Liver (tissue), 9 donors: ENCODE data around the gene XKR7. TPM values are rescaled to one million over a fixed set of nuclear protein-coding genes. Genes with fewer than 3 reads are reported as not detected.

Source experiments
- DNase-seq: peaks from one replicate; pipeline ENCODE4 v3.0.0-alpha.2; 2017; ENCODE audit warnings: low spot score
- H3K27ac ChIP-seq, 2 donors: one replicate each; pipeline ENCODE4 v1.7.0; 2013; ENCODE audit warnings: inconsistent platforms in 2 of 2, low read length in 2 of 2, control low read depth in 1 of 2, low read depth in 1 of 2, mild to moderate bottlenecking in 1 of 2
- H3K27me3 ChIP-seq, 4 donors: one replicate each; pipeline versions ENCODE4 v1.6.1 to v1.7.0; 2013; ENCODE audit warnings: low read length in 3 of 4, inconsistent platforms in 1 of 4, mild to moderate bottlenecking in 1 of 4, moderate library complexity in 1 of 4; ENCODE audit not compliant: control insufficient read depth in 4 of 4, insufficient read depth in 4 of 4
- H3K36me3 ChIP-seq, 4 donors: one replicate each; pipeline versions ENCODE4 v1.6.1 to v1.7.0; 2013; ENCODE audit warnings: low read length in 3 of 4, mild to moderate bottlenecking in 3 of 4, low read depth in 1 of 4, moderate library complexity in 1 of 4; ENCODE audit not compliant: control insufficient read depth in 4 of 4, insufficient read depth in 3 of 4
- H3K4me1 ChIP-seq, 4 donors: one replicate each; pipeline versions ENCODE4 v1.6.1 to v1.7.0; 2013; ENCODE audit warnings: low read length in 3 of 4, mild to moderate bottlenecking in 3 of 4, moderate library complexity in 1 of 4; ENCODE audit not compliant: control insufficient read depth in 4 of 4, insufficient read depth in 4 of 4
- H3K4me3 ChIP-seq, 3 donors: one replicate each; pipeline versions ENCODE4 v1.6.1 to v1.7.0; 2013; ENCODE audit warnings: low read length in 3 of 3, control low read depth in 1 of 3, low read depth in 1 of 3, mild to moderate bottlenecking in 1 of 3
- H3K9ac ChIP-seq, 2 donors: one replicate each; pipeline ENCODE4 v1.7.0; 2013; ENCODE audit warnings: low read length in 2 of 2, mild to moderate bottlenecking in 2 of 2, moderate library complexity in 2 of 2, control low read depth in 1 of 2, low read depth in 1 of 2
- H3K9me3 ChIP-seq, 4 donors: one replicate each; pipeline versions ENCODE4 v1.6.1 to v1.7.0; 2013; ENCODE audit warnings: low read length in 3 of 4; ENCODE audit not compliant: control insufficient read depth in 4 of 4
- EGR1 ChIP-seq, 2 donors: IDR thresholded peaks; 2 replicates each; pipeline ENCODE4 v1.6.1; 2016 to 2018; ENCODE audit warnings: antibody characterized with exemption in 2 of 2, low read depth in 2 of 2
- FOXA1 ChIP-seq: IDR thresholded peaks from 2 replicates; pipeline ENCODE4 v1.6.1; 2016; ENCODE audit warnings: antibody characterized with exemption
- FOXA2 ChIP-seq: IDR thresholded peaks from 2 replicates; pipeline ENCODE4 v1.6.1; 2016; ENCODE audit warnings: antibody characterized with exemption
- GABPA ChIP-seq, 2 donors: IDR thresholded peaks in 1 of 2; conservative IDR thresholded peaks in 1 of 2; 2 replicates each; pipeline ENCODE4 v1.6.1; 2016; ENCODE audit warnings: antibody characterized with exemption in 2 of 2, mild to moderate bottlenecking in 1 of 2, moderate library complexity in 1 of 2
- HNF4A ChIP-seq, 2 donors: conservative IDR thresholded peaks; 2 replicates each; pipeline ENCODE4 v1.6.1; 2016; ENCODE audit warnings: antibody characterized with exemption in 2 of 2, mild to moderate bottlenecking in 2 of 2
- HNF4G ChIP-seq: IDR thresholded peaks from 2 replicates; pipeline ENCODE4 v1.6.1; 2016; ENCODE audit warnings: antibody characterized with exemption
- JUND ChIP-seq, 2 donors: IDR thresholded peaks; 2 replicates each; pipeline ENCODE4 v1.6.1; 2016; ENCODE audit warnings: antibody characterized with exemption in 2 of 2
- NR2F2 ChIP-seq: IDR thresholded peaks from 2 replicates; pipeline ENCODE4 v1.6.1; 2016; ENCODE audit warnings: antibody characterized with exemption
- RAD21 ChIP-seq, 2 donors: IDR thresholded peaks; 2 replicates each; pipeline ENCODE4 v1.6.1; 2016; ENCODE audit warnings: antibody characterized with exemption in 2 of 2, mild to moderate bottlenecking in 2 of 2
- RXRA ChIP-seq, 2 donors: IDR thresholded peaks; 2 replicates each; pipeline ENCODE4 v1.6.1; 2017 to 2018; ENCODE audit warnings: antibody characterized with exemption in 2 of 2, mild to moderate bottlenecking in 1 of 2
- TAF1 ChIP-seq: conservative IDR thresholded peaks from 2 replicates; pipeline ENCODE4 v1.6.1; 2016; ENCODE audit warnings: antibody characterized with exemption, mild to moderate bottlenecking
- YY1 ChIP-seq: IDR thresholded peaks from 2 replicates; pipeline ENCODE4 v1.6.1; 2016; ENCODE audit warnings: antibody characterized with exemption, mild to moderate bottlenecking
- WGBS: extraction: QIAGEN DNeasy Blood & Tissue Kit; methylation state at CpG from one replicate; pipeline ENCODE4 v1.1.7; 2013; 5-methylcytosine and 5-hydroxymethylcytosine counted together
- polyA plus RNA-seq, 2 donors: library from polyadenylated mRNA; stranded (reverse) in 1 of 2; unstranded in 1 of 2; fragments of 200-250 nt in 1 of 2; fragments of >200 nt in 1 of 2; fragmentation: Nextera tagmentation in 1 of 2; extraction: Ambion mirVana in 1 of 2; gene quantifications; one replicate each; pipeline versions ENCODE4 v1.2.1 to v1.2.3, GENCODE V29; 2013 to 2015
- total RNA-seq, 2 donors: library from RNA; depleted of rRNA; stranded (reverse); fragments of >200 nt; gene quantifications; one replicate each; pipeline ENCODE4 v1.2.3, GENCODE V29; 2014
- TF ChIP-seq, protein P1 (sequence below): fragments of 150-350 bp; IDR thresholded peaks from 2 replicates; pipeline ENCODE4 v1.5.1; 2017; ENCODE audit warnings: improper control_type of control experiment, low read depth, low read length; ENCODE audit not compliant: missing input control
- TF ChIP-seq, protein P2 (sequence below): IDR thresholded peaks from 2 replicates; pipeline ENCODE4 v1.6.1; 2016; ENCODE audit warnings: antibody characterized with exemption
- TF ChIP-seq, protein P3 (sequence below): IDR thresholded peaks from 2 replicates; pipeline ENCODE4 v1.6.1; 2016; ENCODE audit warnings: antibody characterized with exemption
- TF ChIP-seq, protein P4 (sequence below): IDR thresholded peaks from 2 replicates; pipeline ENCODE4 v1.6.1; 2016; ENCODE audit warnings: antibody characterized with exemption, mild to moderate bottlenecking
- TF ChIP-seq, protein P5 (sequence below): IDR thresholded peaks from 2 replicates; pipeline ENCODE4 v1.6.1; 2016; ENCODE audit warnings: antibody characterized with exemption
- donor health status: healthy.
- donor health status: healthy.
- donor health status: healthy.
- donor health status: healthy.
- donor health status: healthy.

Gene XKR7
- total and polyA plus RNA-seq, 4 donors: under 0.01 to 0.05 TPM; not detected in 2

DNA sequence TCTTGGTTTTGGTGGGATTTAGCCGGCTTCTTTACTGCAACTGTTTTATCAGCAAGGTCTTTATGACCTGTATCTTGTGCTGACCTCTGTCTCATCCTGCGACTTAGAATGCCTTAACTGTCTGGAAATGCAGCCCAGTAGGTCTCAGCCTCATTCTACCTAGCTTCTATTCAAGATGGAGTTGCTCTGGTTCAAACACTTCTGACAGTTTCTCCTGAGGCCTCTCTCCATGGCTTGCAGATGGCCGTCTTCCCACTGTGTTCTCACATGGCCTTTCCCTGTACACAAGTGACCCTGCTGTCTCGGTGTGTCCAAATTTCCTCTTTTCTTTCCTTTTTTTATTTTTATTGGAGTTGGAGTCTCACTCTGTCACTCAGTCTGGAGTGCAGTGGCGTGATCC is 38.1 kb downstream of the XKR7 start (continued):
- TF ChIP-seq, protein P1, sequence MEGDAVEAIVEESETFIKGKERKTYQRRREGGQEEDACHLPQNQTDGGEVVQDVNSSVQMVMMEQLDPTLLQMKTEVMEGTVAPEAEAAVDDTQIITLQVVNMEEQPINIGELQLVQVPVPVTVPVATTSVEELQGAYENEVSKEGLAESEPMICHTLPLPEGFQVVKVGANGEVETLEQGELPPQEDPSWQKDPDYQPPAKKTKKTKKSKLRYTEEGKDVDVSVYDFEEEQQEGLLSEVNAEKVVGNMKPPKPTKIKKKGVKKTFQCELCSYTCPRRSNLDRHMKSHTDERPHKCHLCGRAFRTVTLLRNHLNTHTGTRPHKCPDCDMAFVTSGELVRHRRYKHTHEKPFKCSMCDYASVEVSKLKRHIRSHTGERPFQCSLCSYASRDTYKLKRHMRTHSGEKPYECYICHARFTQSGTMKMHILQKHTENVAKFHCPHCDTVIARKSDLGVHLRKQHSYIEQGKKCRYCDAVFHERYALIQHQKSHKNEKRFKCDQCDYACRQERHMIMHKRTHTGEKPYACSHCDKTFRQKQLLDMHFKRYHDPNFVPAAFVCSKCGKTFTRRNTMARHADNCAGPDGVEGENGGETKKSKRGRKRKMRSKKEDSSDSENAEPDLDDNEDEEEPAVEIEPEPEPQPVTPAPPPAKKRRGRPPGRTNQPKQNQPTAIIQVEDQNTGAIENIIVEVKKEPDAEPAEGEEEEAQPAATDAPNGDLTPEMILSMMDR: no peak

DNA sequence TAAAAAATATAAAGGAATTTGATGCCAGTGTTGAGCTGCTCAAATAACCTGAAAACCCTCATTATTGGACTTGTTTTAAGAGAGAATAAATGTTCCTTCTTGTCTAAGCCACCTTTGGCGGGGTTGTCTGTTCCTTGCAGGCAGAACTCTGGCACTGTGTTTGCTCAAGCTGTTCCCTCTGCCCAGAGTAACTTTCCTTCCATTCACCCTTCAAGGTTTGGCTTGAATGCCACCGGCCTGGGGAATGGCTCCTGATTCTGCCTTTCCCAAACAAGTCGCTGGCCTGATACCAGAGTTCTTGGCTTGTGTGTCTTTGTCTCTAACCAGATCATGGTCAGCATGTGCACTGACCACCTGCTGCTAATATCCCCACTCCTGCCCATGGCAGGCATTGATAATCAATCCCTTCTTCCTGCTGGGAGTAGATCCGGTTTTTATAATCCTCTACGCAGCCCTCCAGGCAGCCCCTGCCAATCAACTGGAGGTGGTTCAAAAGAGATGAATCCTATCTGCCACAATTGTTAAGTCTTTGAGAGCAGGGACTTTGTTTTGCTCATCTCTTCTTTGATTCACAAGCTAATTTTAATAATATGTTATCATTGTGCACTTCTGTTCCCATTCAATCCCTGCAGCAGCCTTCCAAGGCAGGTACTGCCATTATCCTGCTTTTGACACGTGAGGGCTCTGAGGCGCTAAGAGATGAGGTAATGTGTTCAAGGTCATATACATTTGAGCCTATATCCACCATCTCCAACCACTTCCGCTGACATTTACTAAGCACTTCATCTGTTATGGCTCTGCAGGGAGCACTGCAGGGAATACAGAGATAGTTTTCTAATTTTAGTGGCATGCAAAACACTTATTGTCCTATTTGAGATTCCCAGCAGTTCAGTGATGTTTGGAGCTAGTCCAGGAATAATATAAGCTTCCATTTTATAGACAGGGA is 39.2 kb downstream of the XKR7 start:
- Histone ChIP-seq H3K9ac (no peak overlapping the region), H3K27me3 (peaks cover 0 to 2% (median 0%) of the 10 kb centered on the region in 4 donors), H3K4me1 (peaks cover 0 to 2% (median 0%) of the 10 kb centered on the region in 4 donors), H3K9me3 (no peaks in the 10 kb centered on the region), H3K36me3 (no peaks in the 10 kb centered on the region), H3K27ac (no peak overlapping the region), H3K4me3 (no peak overlapping the region)
- WGBS: 60% methylated on average over 8 of the region's 8 CpGs
- TF ChIP-seq TAF1 (no peak), HNF4G (no peak), GABPA (IDR thresholded peaks at IDR 0.05 in 1 of 2, conservative IDR thresholded peaks at IDR 0.05 in 1 of 2) (no peak), EGR1 (IDR thresholded peaks at IDR 0.05; ENCODE audit: low read depth in 2 of 2) (no peak), NR2F2 (no peak), JUND (IDR thresholded peaks at IDR 0.05) (no peak), RXRA (IDR thresholded peaks at IDR 0.05) (no peak), FOXA2 (no peak), RAD21 (IDR thresholded peaks at IDR 0.05) (no peak), YY1 (no peak), FOXA1 (no peak), HNF4A (conservative IDR thresholded peaks at IDR 0.05) (no peak)
- TF ChIP-seq, protein P1: no peak
- TF ChIP-seq, protein P2, sequence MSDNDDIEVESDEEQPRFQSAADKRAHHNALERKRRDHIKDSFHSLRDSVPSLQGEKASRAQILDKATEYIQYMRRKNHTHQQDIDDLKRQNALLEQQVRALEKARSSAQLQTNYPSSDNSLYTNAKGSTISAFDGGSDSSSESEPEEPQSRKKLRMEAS: no peak
- TF ChIP-seq, protein P3, sequence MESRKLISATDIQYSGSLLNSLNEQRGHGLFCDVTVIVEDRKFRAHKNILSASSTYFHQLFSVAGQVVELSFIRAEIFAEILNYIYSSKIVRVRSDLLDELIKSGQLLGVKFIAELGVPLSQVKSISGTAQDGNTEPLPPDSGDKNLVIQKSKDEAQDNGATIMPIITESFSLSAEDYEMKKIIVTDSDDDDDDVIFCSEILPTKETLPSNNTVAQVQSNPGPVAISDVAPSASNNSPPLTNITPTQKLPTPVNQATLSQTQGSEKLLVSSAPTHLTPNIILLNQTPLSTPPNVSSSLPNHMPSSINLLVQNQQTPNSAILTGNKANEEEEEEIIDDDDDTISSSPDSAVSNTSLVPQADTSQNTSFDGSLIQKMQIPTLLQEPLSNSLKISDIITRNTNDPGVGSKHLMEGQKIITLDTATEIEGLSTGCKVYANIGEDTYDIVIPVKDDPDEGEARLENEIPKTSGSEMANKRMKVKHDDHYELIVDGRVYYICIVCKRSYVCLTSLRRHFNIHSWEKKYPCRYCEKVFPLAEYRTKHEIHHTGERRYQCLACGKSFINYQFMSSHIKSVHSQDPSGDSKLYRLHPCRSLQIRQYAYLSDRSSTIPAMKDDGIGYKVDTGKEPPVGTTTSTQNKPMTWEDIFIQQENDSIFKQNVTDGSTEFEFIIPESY: no peak
- TF ChIP-seq, protein P4, sequence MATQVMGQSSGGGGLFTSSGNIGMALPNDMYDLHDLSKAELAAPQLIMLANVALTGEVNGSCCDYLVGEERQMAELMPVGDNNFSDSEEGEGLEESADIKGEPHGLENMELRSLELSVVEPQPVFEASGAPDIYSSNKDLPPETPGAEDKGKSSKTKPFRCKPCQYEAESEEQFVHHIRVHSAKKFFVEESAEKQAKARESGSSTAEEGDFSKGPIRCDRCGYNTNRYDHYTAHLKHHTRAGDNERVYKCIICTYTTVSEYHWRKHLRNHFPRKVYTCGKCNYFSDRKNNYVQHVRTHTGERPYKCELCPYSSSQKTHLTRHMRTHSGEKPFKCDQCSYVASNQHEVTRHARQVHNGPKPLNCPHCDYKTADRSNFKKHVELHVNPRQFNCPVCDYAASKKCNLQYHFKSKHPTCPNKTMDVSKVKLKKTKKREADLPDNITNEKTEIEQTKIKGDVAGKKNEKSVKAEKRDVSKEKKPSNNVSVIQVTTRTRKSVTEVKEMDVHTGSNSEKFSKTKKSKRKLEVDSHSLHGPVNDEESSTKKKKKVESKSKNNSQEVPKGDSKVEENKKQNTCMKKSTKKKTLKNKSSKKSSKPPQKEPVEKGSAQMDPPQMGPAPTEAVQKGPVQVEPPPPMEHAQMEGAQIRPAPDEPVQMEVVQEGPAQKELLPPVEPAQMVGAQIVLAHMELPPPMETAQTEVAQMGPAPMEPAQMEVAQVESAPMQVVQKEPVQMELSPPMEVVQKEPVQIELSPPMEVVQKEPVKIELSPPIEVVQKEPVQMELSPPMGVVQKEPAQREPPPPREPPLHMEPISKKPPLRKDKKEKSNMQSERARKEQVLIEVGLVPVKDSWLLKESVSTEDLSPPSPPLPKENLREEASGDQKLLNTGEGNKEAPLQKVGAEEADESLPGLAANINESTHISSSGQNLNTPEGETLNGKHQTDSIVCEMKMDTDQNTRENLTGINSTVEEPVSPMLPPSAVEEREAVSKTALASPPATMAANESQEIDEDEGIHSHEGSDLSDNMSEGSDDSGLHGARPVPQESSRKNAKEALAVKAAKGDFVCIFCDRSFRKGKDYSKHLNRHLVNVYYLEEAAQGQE: no peak
- TF ChIP-seq, protein P5, sequence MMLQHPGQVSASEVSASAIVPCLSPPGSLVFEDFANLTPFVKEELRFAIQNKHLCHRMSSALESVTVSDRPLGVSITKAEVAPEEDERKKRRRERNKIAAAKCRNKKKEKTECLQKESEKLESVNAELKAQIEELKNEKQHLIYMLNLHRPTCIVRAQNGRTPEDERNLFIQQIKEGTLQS: no peak
- DNase-seq: no peak
